ENCODE data around the gene IGF1.

Gene IGF1

GRCh38 chr12:102462386-102462785 lies 18.0 kb downstream of the IGF1 start:
- TF ChIP-seq SIN3A (IDR thresholded peaks at IDR 0.05; ENCODE audit: borderline replicate concordance, insufficient read depth, low read length) (no peak), FOXP2 (optimal IDR thresholded peaks at IDR 0.05; ENCODE audit: borderline replicate concordance, extremely low read depth, extremely low read length, insufficient read depth) (no peak), POLR2AphosphoS5 (IDR thresholded peaks at IDR 0.05; ENCODE audit: low read depth, low read length) (no peak), TAF1 (IDR thresholded peaks at IDR 0.05; ENCODE audit: borderline replicate concordance, insufficient read depth, low read length) (no peak)
- TF ChIP-seq, protein P1, sequence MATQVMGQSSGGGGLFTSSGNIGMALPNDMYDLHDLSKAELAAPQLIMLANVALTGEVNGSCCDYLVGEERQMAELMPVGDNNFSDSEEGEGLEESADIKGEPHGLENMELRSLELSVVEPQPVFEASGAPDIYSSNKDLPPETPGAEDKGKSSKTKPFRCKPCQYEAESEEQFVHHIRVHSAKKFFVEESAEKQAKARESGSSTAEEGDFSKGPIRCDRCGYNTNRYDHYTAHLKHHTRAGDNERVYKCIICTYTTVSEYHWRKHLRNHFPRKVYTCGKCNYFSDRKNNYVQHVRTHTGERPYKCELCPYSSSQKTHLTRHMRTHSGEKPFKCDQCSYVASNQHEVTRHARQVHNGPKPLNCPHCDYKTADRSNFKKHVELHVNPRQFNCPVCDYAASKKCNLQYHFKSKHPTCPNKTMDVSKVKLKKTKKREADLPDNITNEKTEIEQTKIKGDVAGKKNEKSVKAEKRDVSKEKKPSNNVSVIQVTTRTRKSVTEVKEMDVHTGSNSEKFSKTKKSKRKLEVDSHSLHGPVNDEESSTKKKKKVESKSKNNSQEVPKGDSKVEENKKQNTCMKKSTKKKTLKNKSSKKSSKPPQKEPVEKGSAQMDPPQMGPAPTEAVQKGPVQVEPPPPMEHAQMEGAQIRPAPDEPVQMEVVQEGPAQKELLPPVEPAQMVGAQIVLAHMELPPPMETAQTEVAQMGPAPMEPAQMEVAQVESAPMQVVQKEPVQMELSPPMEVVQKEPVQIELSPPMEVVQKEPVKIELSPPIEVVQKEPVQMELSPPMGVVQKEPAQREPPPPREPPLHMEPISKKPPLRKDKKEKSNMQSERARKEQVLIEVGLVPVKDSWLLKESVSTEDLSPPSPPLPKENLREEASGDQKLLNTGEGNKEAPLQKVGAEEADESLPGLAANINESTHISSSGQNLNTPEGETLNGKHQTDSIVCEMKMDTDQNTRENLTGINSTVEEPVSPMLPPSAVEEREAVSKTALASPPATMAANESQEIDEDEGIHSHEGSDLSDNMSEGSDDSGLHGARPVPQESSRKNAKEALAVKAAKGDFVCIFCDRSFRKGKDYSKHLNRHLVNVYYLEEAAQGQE (IDR thresholded peaks at IDR 0.05; ENCODE audit: insufficient read depth in 1 of 2, low read depth in 2 of 2, low read length in 2 of 2): no peak

GRCh38 chr12:102461501-102461900 lies 18.9 kb downstream of the IGF1 start:
- TF ChIP-seq, protein P1 (IDR thresholded peaks at IDR 0.05; ENCODE audit: insufficient read depth in 1 of 2, low read depth in 2 of 2, low read length in 2 of 2): no peak
- no peak for TF ChIP-seq SIN3A (IDR thresholded peaks at IDR 0.05; ENCODE audit: borderline replicate concordance, insufficient read depth, low read length)
- TF ChIP-seq FOXP2 (optimal IDR thresholded peaks at IDR 0.05; ENCODE audit: borderline replicate concordance, extremely low read depth, extremely low read length, insufficient read depth): no peak
- no peak for TF ChIP-seq POLR2AphosphoS5 (IDR thresholded peaks at IDR 0.05; ENCODE audit: low read depth, low read length)
- no peak for TF ChIP-seq TAF1 (IDR thresholded peaks at IDR 0.05; ENCODE audit: borderline replicate concordance, insufficient read depth, low read length)

GRCh38 chr12:102459314-102459713 lies 21.0 kb downstream of the IGF1 start:
- TF ChIP-seq POLR2AphosphoS5 (IDR thresholded peaks at IDR 0.05; ENCODE audit: low read depth, low read length) (no peak), FOXP2 (optimal IDR thresholded peaks at IDR 0.05; ENCODE audit: borderline replicate concordance, extremely low read depth, extremely low read length, insufficient read depth) (no peak)

GRCh38 chr12:102454808-102455760 lies 25.3 kb downstream of the IGF1 start:
- TF ChIP-seq POLR2AphosphoS5 (IDR thresholded peaks at IDR 0.05; ENCODE audit: low read depth, low read length) (no peak), SIN3A (IDR thresholded peaks at IDR 0.05; ENCODE audit: borderline replicate concordance, insufficient read depth, low read length) (no peak)

DNA sequence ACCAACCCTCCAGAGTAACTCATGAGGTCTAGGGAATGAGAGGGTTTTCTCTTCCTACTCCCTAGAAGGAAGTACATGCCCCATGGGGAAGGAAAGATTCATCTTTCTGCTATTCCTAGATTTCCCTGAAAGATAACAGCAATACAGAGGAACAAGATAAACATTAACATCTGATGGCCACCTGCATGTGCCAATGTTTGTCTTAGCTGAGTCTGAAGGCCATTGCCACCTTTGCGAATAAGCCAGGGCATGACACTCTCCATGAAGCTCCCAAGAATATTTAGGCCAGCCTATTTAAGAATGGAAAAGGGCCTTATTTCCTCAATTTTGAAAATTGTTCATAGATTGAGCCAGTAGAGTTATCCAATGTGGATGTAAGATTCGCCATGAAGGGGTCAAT lies 26.0 kb downstream of the IGF1 start:
- TF ChIP-seq POLR2AphosphoS5 (IDR thresholded peaks at IDR 0.05; ENCODE audit: low read depth, low read length) (no peak), FOXP2 (optimal IDR thresholded peaks at IDR 0.05; ENCODE audit: borderline replicate concordance, extremely low read depth, extremely low read length, insufficient read depth) (no peak), TAF1 (IDR thresholded peaks at IDR 0.05; ENCODE audit: borderline replicate concordance, insufficient read depth, low read length) (no peak), SIN3A (IDR thresholded peaks at IDR 0.05; ENCODE audit: borderline replicate concordance, insufficient read depth, low read length) (no peak)
- TF ChIP-seq, protein P1 (IDR thresholded peaks at IDR 0.05; ENCODE audit: insufficient read depth in 1 of 2, low read depth in 2 of 2, low read length in 2 of 2): no peak

DNA sequence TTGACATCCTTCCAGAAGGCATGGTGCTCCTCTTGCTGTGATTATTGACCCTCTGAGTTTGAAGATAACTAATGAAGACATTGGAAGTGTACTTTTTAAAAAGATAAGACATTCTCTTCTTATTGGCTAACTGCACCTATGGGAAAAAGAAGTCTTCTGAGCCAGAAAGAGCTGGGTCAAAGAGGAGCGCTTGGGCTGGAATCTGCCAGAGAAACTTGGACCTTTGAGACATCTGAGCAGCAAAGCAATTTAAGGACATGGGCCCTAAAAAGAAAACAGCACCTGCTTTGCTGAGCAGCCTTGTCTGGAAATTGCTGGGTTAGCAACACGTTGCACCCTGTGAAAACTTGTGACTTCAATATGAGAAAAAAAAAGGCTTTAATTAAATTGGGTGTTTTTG lies 27.8 kb downstream of the IGF1 start:
- no peak for TF ChIP-seq TAF1 (IDR thresholded peaks at IDR 0.05; ENCODE audit: borderline replicate concordance, insufficient read depth, low read length)
- TF ChIP-seq SIN3A (IDR thresholded peaks at IDR 0.05; ENCODE audit: borderline replicate concordance, insufficient read depth, low read length): no peak
- TF ChIP-seq FOXP2 (optimal IDR thresholded peaks at IDR 0.05; ENCODE audit: borderline replicate concordance, extremely low read depth, extremely low read length, insufficient read depth): no peak
- TF ChIP-seq, protein P1 (IDR thresholded peaks at IDR 0.05; ENCODE audit: insufficient read depth in 1 of 2, low read depth in 2 of 2, low read length in 2 of 2): no peak
- TF ChIP-seq POLR2AphosphoS5 (IDR thresholded peaks at IDR 0.05; ENCODE audit: low read depth, low read length): no peak

Data from PFSK-1 (cell line).